ENCODE measurements around the gene KYNU. TPM values are rescaled to one million over a fixed set of nuclear protein-coding genes. Genes with fewer than 3 reads are reported as not detected.

KYNU gene
- total and polyA plus RNA-seq, 9 of the 15 experiments (the other 6 are each of a cell fraction or from before 2014, with no cell fraction given) = 2.6 to 11.6 (median 7.2) TPM

- FAIRE-seq (no peak), ATAC-seq (no peak)
- no TSS peak for BruUV-seq (replicated peaks)
These were observed 79.7 kb downstream of the KYNU start for GRCh38 chr2:142957144-142957543.

GRCh38 chr2:142961202-142961601 lies 83.7 kb downstream of the KYNU start:
- no peak for DNase-seq (ENCODE audit: extremely low read depth in 1 of 4, low spot score in 3 of 4)
- CTCF ChIA-PET (ENCODE audit: low intra/inter-chr PET ratio) = no interaction called here
- TF ChIP-seq HMG20B (CRISPR knock-in tag; IDR thresholded peaks at IDR 0.05) (no peak), SRSF3 (IDR thresholded peaks at IDR 0.05; ENCODE audit: insufficient read depth, low read length) (no peak), ATF2 (CRISPR knock-in tag; IDR thresholded peaks at IDR 0.05) (no peak), ZNF507 (tag; conservative IDR thresholded peaks at IDR 0.05) (no peak), RBM17 (IDR thresholded peaks at IDR 0.05; ENCODE audit: borderline replicate concordance, low read depth, low read length) (no peak), POLR3A (IDR thresholded peaks at IDR 0.05; ENCODE audit: borderline replicate concordance, extremely low read depth, insufficient read depth, insufficient read length) (no peak), ZNF592 (IDR thresholded peaks at IDR 0.05) (no peak)

More at GRCh38 chr2:142957144-142957543, 79.7 kb downstream of the KYNU start:
- Histone ChIP-seq H3K4me1 (replicated peaks in 1 of 2; ENCODE audit: control insufficient read depth in 2 of 2, insufficient read depth in 2 of 2, low read length in 2 of 2) (no peaks in the 10 kb centered on the region), H3K27ac (ENCODE audit: extremely low read depth, low read depth, low read length) (no peak overlapping the region), H3K79me2 (ENCODE audit: control insufficient read depth, insufficient read depth, low read length) (no peaks in the 10 kb centered on the region), H3K9me3 (replicated peaks; ENCODE audit: control insufficient read depth, insufficient read depth, low read depth, low read length) (no peaks in the 10 kb centered on the region), H3K9me1 (ENCODE audit: control insufficient read depth, insufficient read depth, low read length) (no peaks in the 10 kb centered on the region), H3K9ac (ENCODE audit: insufficient read depth in 1 of 2, low read depth in 2 of 2, low read length in 2 of 2) (no peak overlapping the region), H3K4me2 (ENCODE audit: insufficient read depth, low read length) (no peak overlapping the region), H4K20me1 (replicated peaks; ENCODE audit: control insufficient read depth, insufficient read depth, low read length) (no peaks in the 10 kb centered on the region), H2AFZ (ENCODE audit: low read depth, low read length) (no peak overlapping the region), H3K4me3 (no peak overlapping the region), H3K27me3 (ENCODE audit: control insufficient read depth in 2 of 2, insufficient read depth in 2 of 2, low read length in 2 of 2) (no peaks in the 10 kb centered on the region), H3K36me3 (ENCODE audit: control insufficient read depth, insufficient read depth, low read length) (no peaks in the 10 kb centered on the region)
- DNase-seq (ENCODE audit: extremely low read depth in 1 of 4, low spot score in 3 of 4) = no peak
- in situ Hi-C loops (cut with MboI) (no loop called here), intact Hi-C loops (cut with micrococcal nuclease) (no loop called here)
- TF ChIP-seq C11orf30 (IDR thresholded peaks at IDR 0.05; ENCODE audit: low read depth) = peak; percentile 43; the same call in 1 of the 2 replicates
- TF ChIP-seq EZH2 (IDR thresholded peaks at IDR 0.05; ENCODE audit: borderline replicate concordance, low read depth, low read length) = no peak
- TF ChIP-seq MAFG (tag; conservative IDR thresholded peaks at IDR 0.05) = peak; percentile 33; the same call in 1 of the 2 replicates
- TF ChIP-seq MAFF (IDR thresholded peaks at IDR 0.05; ENCODE audit: low read length) = peak; percentile 32; the same call in 1 of the 2 replicates
- no peak for TF ChIP-seq PHF8 (IDR thresholded peaks at IDR 0.05; ENCODE audit: borderline replicate concordance, low read length)
- no peak for TF ChIP-seq YBX1 (IDR thresholded peaks at IDR 0.05)
- TF ChIP-seq ZNF316 (IDR thresholded peaks at IDR 0.05) = peak; percentile 57
- no peak for TF ChIP-seq U2AF2 (optimal IDR thresholded peaks at IDR 0.05; ENCODE audit: low read depth, low read length)
- CTCF ChIA-PET (ENCODE audit: low intra/inter-chr PET ratio) = no interaction called here
- 4% methylated on average over 1 of the region's 1 CpG for WGBS (ENCODE audit: insufficient coverage, low coverage, missing lambda C conversion rate)
- POLR2A ChIA-PET = no interaction called here

More at GRCh38 chr2:142961202-142961601, 83.7 kb downstream of the KYNU start:
- no peaks in the 10 kb centered on the region for H3K9me1 ChIP-seq (ENCODE audit: control insufficient read depth, insufficient read depth, low read length)
- no peak overlapping the region for H3K9ac ChIP-seq (ENCODE audit: insufficient read depth in 1 of 2, low read depth in 2 of 2, low read length in 2 of 2)
- no peaks in the 10 kb centered on the region for H3K36me3 ChIP-seq (ENCODE audit: control insufficient read depth, insufficient read depth, low read length)
- no peaks in the 10 kb centered on the region for H3K4me1 ChIP-seq (replicated peaks in 1 of 2; ENCODE audit: control insufficient read depth in 2 of 2, insufficient read depth in 2 of 2, low read length in 2 of 2)
- no TSS peak for BruUV-seq (replicated peaks)
- no CpG with 5 or more reads among the region's 1 CpG for WGBS (ENCODE audit: insufficient coverage, low coverage, missing lambda C conversion rate)
- POLR2A ChIA-PET = no interaction called here
- H3K27ac ChIP-seq (ENCODE audit: extremely low read depth, low read depth, low read length) = no peak overlapping the region
- FAIRE-seq = no peak
- in situ Hi-C loops (cut with MboI) = no loop called here
- no peaks in the 10 kb centered on the region; the same call in 2 of the 3 replicates for H3K79me2 ChIP-seq (ENCODE audit: control insufficient read depth, insufficient read depth, low read length)
- H4K20me1 ChIP-seq (replicated peaks; ENCODE audit: control insufficient read depth, insufficient read depth, low read length) = no peaks in the 10 kb centered on the region
- H3K4me3 ChIP-seq = no peak overlapping the region
- no peak for ATAC-seq
- no peaks in the 10 kb centered on the region for H3K27me3 ChIP-seq (ENCODE audit: control insufficient read depth in 2 of 2, insufficient read depth in 2 of 2, low read length in 2 of 2)
- H2AFZ ChIP-seq (ENCODE audit: low read depth, low read length) = no peak overlapping the region
- peaks cover 2% of the 10 kb centered on the region; the same call in 1 of the 2 replicates for H3K9me3 ChIP-seq (replicated peaks; ENCODE audit: control insufficient read depth, insufficient read depth, low read depth, low read length)
- no peak overlapping the region for H3K4me2 ChIP-seq (ENCODE audit: insufficient read depth, low read length)
- intact Hi-C loops (cut with micrococcal nuclease) = no loop called here

Measured in K562 (cell line).